ENCODE results near the gene UBE2L6. TPM values are rescaled to one million over a fixed set of nuclear protein-coding genes. Genes with fewer than 3 reads are reported as not detected.

UBE2L6 gene
- polyA plus RNA-seq, 3 donors, result 101 to 284 (median 268) TPM

- Histone ChIP-seq H3K9ac (ENCODE audit: insufficient read depth, low read length, poor library complexity, severe bottlenecking) (no peak overlapping the region), H3K27ac (ENCODE audit: low read depth in 1 of 2, low read length in 2 of 2) (no peak overlapping the region), H4K20me1 (ENCODE audit: insufficient read depth, low read length) (peaks cover 7% of the 10 kb centered on the region), H3K79me2 (ENCODE audit: insufficient read depth, low read length) (no peaks in the 10 kb centered on the region), H2AFZ (ENCODE audit: insufficient read depth, low read depth, low read length, poor library complexity, severe bottlenecking) (no peak overlapping the region), H3K36me3 (replicated peaks in 1 of 2; ENCODE audit: control insufficient read depth in 1 of 2, insufficient read depth in 2 of 2, low read length in 2 of 2) (peaks cover 8 to 20% of the 10 kb centered on the region in 2 donors), H3K4me1 (ENCODE audit: control insufficient read depth in 1 of 2, insufficient read depth in 2 of 2, low read length in 2 of 2) (peaks cover 11% of the 10 kb centered on the region in 2 donors), H3K27me3 (ENCODE audit: control insufficient read depth in 2 of 2, insufficient read depth in 2 of 2, low read length in 2 of 2) (no peaks in the 10 kb centered on the region), H3K9me3 (replicated peaks in 1 of 2; ENCODE audit: control insufficient read depth in 1 of 2, insufficient read depth in 1 of 2, low read length in 2 of 2) (no peaks in the 10 kb centered on the region), H3K4me2 (replicated peaks; ENCODE audit: extremely low read depth, low read length, poor library complexity, severe bottlenecking) (no peak overlapping the region), H3K4me3 (replicated peaks in 1 of 3; ENCODE audit: low read depth in 2 of 3, low read length in 3 of 3) (no peak overlapping the region)
- Mint-ChIP-seq H3K36me3 (peaks cover 21 to 22% of the 10 kb centered on the region in 2 donors), H3K4me1 (peaks cover 12% of the 10 kb centered on the region), H3K4me3 (no peak overlapping the region), H3K27ac (no peak overlapping the region), H3K27me3 (ENCODE audit: low read depth in 3 of 3) (peaks cover 0 to 5% (median 0%) of the 10 kb centered on the region in 3 donors), H3K9me3 (no peaks in the 10 kb centered on the region)
- WGBS (ENCODE audit: insufficient coverage), result 93% methylated on average over 4 of the region's 6 CpGs
- intact Hi-C loops (cut with micrococcal nuclease), result no loop called here
- no peak for TF ChIP-seq CTCF (IDR thresholded peaks at IDR 0.05)
- DNase-seq, result no peak
Measured at GRCh38 chr11:57543593-57543992, 23.9 kb downstream of the UBE2L6 start.

GRCh38 chr11:57542582-57542981 lies 24.9 kb downstream of the UBE2L6 start:
- Histone ChIP-seq H3K27ac (ENCODE audit: low read depth in 1 of 2, low read length in 2 of 2) (no peak overlapping the region), H4K20me1 (ENCODE audit: insufficient read depth, low read length) (no peaks in the 10 kb centered on the region), H3K4me2 (replicated peaks; ENCODE audit: extremely low read depth, low read length, poor library complexity, severe bottlenecking) (no peak overlapping the region), H3K9me3 (replicated peaks in 1 of 2; ENCODE audit: control insufficient read depth in 1 of 2, insufficient read depth in 1 of 2, low read length in 2 of 2) (no peaks in the 10 kb centered on the region), H3K4me1 (ENCODE audit: control insufficient read depth in 1 of 2, insufficient read depth in 2 of 2, low read length in 2 of 2) (peaks cover 5 to 6% of the 10 kb centered on the region in 2 donors), H3K36me3 (replicated peaks in 1 of 2; ENCODE audit: control insufficient read depth in 1 of 2, insufficient read depth in 2 of 2, low read length in 2 of 2) (peaks cover 7 to 13% of the 10 kb centered on the region in 2 donors), H2AFZ (ENCODE audit: insufficient read depth, low read depth, low read length, poor library complexity, severe bottlenecking) (no peak overlapping the region), H3K4me3 (replicated peaks in 1 of 3; ENCODE audit: low read depth in 2 of 3, low read length in 3 of 3) (no peak overlapping the region), H3K9ac (ENCODE audit: insufficient read depth, low read length, poor library complexity, severe bottlenecking) (no peak overlapping the region), H3K27me3 (ENCODE audit: control insufficient read depth in 2 of 2, insufficient read depth in 2 of 2, low read length in 2 of 2) (no peaks in the 10 kb centered on the region), H3K79me2 (ENCODE audit: insufficient read depth, low read length) (no peaks in the 10 kb centered on the region)
- Mint-ChIP-seq H3K4me1 (peaks cover 5% of the 10 kb centered on the region), H3K27me3 (ENCODE audit: low read depth in 3 of 3) (peaks cover 0 to 5% (median 0%) of the 10 kb centered on the region in 3 donors), H3K36me3 (peaks cover 12 to 14% of the 10 kb centered on the region in 2 donors), H3K27ac (no peak overlapping the region), H3K4me3 (no peak overlapping the region), H3K9me3 (no peaks in the 10 kb centered on the region)
- intact Hi-C loops (cut with micrococcal nuclease), result no loop called here
- DNase-seq, result no peak
- WGBS (ENCODE audit: insufficient coverage), result 91% methylated on average over 2 of the region's 4 CpGs
- TF ChIP-seq CTCF (IDR thresholded peaks at IDR 0.05), result no peak

Measured in CD14-positive monocyte (primary cell).